ENCODE measurements around the gene SP140L.
A peak's percentile ranks its signal among the peaks of the same experiment; 100 is the strongest.
"Not testable (repeated sequence)": the region's sequence is repeated elsewhere in the genome, so short reads cannot be mapped to it uniquely, and the experiment has no call there.

The SP140L gene

DNA sequence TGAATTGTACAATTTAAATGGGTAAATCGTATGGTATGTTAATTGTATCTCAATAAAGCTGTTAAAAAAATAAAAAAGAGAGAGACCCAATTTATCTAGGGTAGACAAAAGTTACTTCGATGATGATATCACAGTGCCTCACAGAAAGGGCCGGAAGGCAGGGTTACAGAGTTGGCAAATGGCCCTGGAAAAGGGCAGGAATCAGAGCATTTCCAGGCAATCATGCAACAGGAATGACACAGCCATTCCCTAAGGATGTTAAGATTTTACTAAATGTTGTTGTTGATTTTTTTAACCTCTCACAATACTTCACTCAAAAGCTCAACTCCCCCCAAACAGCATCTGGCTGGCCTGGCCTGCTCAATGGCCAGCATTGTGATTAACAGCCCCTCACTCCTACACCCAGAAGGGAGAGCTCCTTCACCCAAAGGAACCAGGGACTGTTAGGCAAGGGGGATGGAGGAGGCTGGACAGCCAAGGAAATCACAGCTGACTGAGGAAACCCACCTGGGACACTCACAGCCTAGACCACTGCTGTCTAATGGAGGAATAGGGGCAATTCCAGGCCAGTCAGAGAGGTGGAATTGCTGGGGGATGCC is 81.3 kb downstream of the SP140L start:
- no peak overlapping the region for H3K4me3 ChIP-seq (ENCODE audit: low read length)
- TF ChIP-seq, protein P1, sequence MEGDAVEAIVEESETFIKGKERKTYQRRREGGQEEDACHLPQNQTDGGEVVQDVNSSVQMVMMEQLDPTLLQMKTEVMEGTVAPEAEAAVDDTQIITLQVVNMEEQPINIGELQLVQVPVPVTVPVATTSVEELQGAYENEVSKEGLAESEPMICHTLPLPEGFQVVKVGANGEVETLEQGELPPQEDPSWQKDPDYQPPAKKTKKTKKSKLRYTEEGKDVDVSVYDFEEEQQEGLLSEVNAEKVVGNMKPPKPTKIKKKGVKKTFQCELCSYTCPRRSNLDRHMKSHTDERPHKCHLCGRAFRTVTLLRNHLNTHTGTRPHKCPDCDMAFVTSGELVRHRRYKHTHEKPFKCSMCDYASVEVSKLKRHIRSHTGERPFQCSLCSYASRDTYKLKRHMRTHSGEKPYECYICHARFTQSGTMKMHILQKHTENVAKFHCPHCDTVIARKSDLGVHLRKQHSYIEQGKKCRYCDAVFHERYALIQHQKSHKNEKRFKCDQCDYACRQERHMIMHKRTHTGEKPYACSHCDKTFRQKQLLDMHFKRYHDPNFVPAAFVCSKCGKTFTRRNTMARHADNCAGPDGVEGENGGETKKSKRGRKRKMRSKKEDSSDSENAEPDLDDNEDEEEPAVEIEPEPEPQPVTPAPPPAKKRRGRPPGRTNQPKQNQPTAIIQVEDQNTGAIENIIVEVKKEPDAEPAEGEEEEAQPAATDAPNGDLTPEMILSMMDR (conservative IDR thresholded peaks at IDR 0.05; ENCODE audit: low read depth, low read length) = no peak
- DNase-seq (ENCODE audit: low read depth) = no peak

DNA sequence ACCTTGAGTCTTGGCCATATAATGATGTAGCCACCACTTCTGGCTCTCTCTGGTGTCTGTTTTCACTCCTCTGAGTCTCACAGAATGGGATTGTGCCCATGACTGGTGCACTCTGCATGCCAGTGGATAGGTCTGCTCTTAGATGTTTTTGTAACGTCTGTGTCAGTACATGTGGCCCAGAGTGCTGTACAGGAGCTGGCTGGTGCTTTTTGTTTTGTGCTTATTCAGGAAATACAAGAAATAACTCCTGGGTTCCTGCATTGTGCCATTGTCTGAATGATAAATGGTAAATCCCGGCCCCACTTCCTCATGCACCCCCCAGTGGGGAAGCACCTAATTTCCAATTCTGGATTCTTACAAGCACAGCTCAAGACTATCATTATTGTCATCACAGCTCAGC is 82.3 kb downstream of the SP140L start:
- H3K4me3 ChIP-seq (ENCODE audit: low read length); DNase-seq (ENCODE audit: low read depth): not testable (repeated sequence)

DNA sequence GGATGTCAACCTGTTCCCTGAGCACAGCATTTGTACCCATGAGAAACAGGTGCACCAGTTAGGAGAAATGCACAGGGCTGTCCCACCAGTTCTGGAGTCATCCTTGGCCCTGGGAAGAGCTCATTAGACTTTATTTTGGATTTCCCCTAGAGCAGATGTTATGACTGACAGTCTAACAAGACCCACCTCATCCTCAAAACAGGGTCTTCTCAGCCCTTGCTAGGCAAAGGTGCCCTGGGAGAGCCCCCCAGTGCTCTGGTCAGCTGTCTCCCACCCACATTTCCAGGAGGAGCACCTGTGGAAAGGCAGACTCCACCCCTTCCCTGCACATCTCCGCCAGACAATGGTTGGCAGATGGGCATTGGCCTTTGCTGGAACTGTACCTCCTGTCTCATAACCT is 83.3 kb downstream of the SP140L start:
- DNase-seq (ENCODE audit: low read depth) = no peak
- H3K4me3 ChIP-seq (ENCODE audit: low read length) = no peak overlapping the region
- TF ChIP-seq, protein P1 (conservative IDR thresholded peaks at IDR 0.05; ENCODE audit: low read depth, low read length) = no peak

GRCh38 chr2:230410861-230411569 is 84.0 kb downstream of the SP140L start:
- peak overlapping the region; percentile 83 for H3K4me3 ChIP-seq (ENCODE audit: low read length)
- TF ChIP-seq, protein P1 (conservative IDR thresholded peaks at IDR 0.05; ENCODE audit: low read depth, low read length) = no peak
- no peak for DNase-seq (ENCODE audit: low read depth)

GRCh38 chr2:230411570-230412370 is 84.8 kb downstream of the SP140L start:
- DNase-seq (ENCODE audit: low read depth) = no peak
- H3K4me3 ChIP-seq (ENCODE audit: low read length) = peak overlapping the region; percentile 83
- TF ChIP-seq, protein P1 (conservative IDR thresholded peaks at IDR 0.05; ENCODE audit: low read depth, low read length) = no peak

- TF ChIP-seq, protein P1 (conservative IDR thresholded peaks at IDR 0.05; ENCODE audit: low read depth, low read length) = no peak
- peak overlapping the region; percentile 83 for H3K4me3 ChIP-seq (ENCODE audit: low read length)
- DNase-seq (ENCODE audit: low read depth) = no peak
These were observed 85.3 kb downstream of the SP140L start for GRCh38 chr2:230412371-230412711.

- no peak overlapping the region for H3K4me3 ChIP-seq (ENCODE audit: low read length)
These were observed 85.9 kb downstream of the SP140L start for GRCh38 chr2:230412846-230413245.

More at GRCh38 chr2:230412846-230413245, 85.9 kb downstream of the SP140L start:
- DNase-seq (ENCODE audit: low read depth) = no peak
- TF ChIP-seq, protein P1 (conservative IDR thresholded peaks at IDR 0.05; ENCODE audit: low read depth, low read length) = no peak
